ENCODE data around the gene BRICD5.

Gene BRICD5

GRCh38 chr16:2208772-2209171 lies 1.9 kb downstream of the BRICD5 start:
- H3K27me3 ChIP-seq, result no peaks in the 10 kb centered on the region
- H4K20me1 ChIP-seq, result peaks cover 8 to 72% (median 36%) of the 10 kb centered on the region in 11 experiments; a peak in 20 of 22 replicates
- peaks cover 42 to 63% (median 51%) of the 10 kb centered on the region in 11 experiments for H3K36me3 ChIP-seq
- no peaks in the 10 kb centered on the region for H3K9me3 ChIP-seq (replicated peaks in 1 of 11)
- H3K4me2 ChIP-seq, result no peak overlapping the region
- no peak for TF ChIP-seq Cebpa-rat (IDR thresholded peaks at IDR 0.05)
- H3K4me3 ChIP-seq, result no peak overlapping the region
- H3K4me1 ChIP-seq, result peaks cover 44 to 61% (median 54%) of the 10 kb centered on the region in 10 experiments
- no peak overlapping the region for H3K27ac ChIP-seq
- H3K9ac ChIP-seq, result 0 out of 22 replicates have a peak overlapping the region, but pooled peaks of 1 of the 11 experiments have one; percentile 98

DNA sequence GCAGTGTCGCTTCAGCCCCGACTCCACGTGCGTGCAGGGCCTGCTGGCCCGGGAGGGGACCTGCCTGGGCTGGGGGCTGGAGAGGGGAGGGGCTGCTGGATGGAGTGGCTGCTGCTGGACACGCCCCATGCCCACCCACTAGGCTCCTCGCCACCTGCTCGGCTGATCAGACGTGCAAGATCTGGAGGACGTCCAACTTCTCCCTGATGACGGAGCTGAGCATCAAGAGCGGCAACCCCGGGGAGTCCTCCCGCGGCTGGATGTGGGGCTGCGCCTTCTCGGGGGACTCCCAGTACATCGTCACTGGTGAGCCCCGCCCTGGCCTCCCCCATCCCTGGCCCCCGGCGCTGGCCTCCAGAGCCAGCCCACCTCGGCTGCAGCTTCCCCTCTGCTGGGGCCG lies 2.4 kb downstream of the BRICD5 start:
- H3K27ac ChIP-seq, result no peak overlapping the region
- H3K9ac ChIP-seq, result peak overlapping the region in 2 of 11 experiments; percentile 98; a peak in 3 of 22 replicates
- peaks cover 42 to 63% (median 51%) of the 10 kb centered on the region in 11 experiments for H3K36me3 ChIP-seq
- H3K4me3 ChIP-seq, result no peak overlapping the region
- no peaks in the 10 kb centered on the region for H3K9me3 ChIP-seq (replicated peaks in 1 of 11)
- peaks cover 8 to 67% (median 34%) of the 10 kb centered on the region in 11 experiments; a peak in 20 of 22 replicates for H4K20me1 ChIP-seq
- H3K4me2 ChIP-seq, result no peak overlapping the region
- no peak for TF ChIP-seq Cebpa-rat (IDR thresholded peaks at IDR 0.05)
- H3K27me3 ChIP-seq, result no peaks in the 10 kb centered on the region
- peaks cover 40 to 57% (median 50%) of the 10 kb centered on the region in 10 experiments for H3K4me1 ChIP-seq

DNA sequence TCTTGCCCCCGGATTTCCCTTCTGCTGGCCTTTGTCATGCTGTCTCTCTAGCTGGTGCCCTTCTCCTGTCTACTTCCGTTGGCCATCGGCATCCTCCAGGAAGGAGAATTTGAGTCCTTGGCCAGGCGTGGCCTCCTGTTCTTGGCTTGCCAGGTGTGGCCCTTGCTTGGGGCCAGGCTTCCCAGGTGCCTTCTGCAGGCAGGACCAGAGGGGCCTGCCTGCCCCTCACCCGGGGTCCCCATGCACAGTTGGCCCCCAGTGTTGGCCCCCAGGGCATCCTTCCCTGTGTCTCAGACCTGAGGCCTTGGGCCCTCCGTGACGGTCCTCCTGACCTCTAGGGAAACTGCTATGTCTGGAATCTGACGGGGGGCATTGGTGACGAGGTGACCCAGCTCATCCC lies 2.8 kb downstream of the BRICD5 start:
- Histone ChIP-seq H3K4me3 (no peak overlapping the region), H3K4me1 (peaks cover 35 to 53% (median 45%) of the 10 kb centered on the region in 10 experiments), H3K9ac (peak overlapping the region in 7 of 11 experiments; percentile 91 to 99 (median 98); a peak in 6 of 22 replicates), H3K27ac (no peak overlapping the region), H3K4me2 (0 out of 22 replicates have a peak overlapping the region, but pooled peaks of 2 of the 11 experiments have one; percentile 96 to 100), H4K20me1 (peaks cover 8 to 63% (median 30%) of the 10 kb centered on the region in 11 experiments; a peak in 20 of 22 replicates), H3K9me3 (replicated peaks in 1 of 11) (no peaks in the 10 kb centered on the region), H3K36me3 (peaks cover 42 to 62% (median 51%) of the 10 kb centered on the region in 11 experiments), H3K27me3 (no peaks in the 10 kb centered on the region)
- TF ChIP-seq Cebpa-rat (IDR thresholded peaks at IDR 0.05), result no peak

DNA sequence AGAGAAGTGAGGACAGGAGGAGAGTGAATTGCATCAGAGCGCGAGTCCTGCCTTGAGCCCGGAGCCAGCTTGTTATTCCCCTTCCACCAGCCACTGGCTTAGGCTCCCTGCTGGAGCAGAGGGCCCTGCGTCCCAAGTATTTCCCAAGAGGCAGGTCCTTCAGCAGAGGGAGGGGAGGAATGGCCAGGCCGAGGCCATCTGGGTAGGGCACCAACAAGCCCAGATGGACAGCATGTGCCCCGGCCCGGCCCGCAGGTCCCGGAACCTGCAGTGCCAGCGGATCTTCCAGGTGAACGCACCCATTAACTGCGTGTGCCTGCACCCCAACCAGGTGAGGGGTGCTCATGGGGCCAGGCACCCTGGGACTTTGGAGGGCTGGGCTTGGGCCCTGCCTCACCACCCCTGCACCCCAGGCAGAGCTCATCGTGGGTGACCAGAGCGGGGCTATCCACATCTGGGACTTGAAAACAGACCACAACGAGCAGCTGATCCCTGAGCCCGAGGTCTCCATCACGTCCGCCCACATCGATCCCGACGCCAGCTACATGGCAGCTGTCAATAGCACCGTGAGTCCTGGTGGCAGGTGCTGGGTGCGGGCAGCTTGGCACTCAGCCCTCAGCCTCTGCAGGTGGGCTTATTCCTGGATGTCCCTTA lies 3.8 kb downstream of the BRICD5 start:
- no peak for TF ChIP-seq Cebpa-rat (IDR thresholded peaks at IDR 0.05)
- H3K27ac ChIP-seq, result peak overlapping the region in 4 of 11 experiments; percentile 6 to 87 (median 21); a peak in 1 of 22 replicates

DNA sequence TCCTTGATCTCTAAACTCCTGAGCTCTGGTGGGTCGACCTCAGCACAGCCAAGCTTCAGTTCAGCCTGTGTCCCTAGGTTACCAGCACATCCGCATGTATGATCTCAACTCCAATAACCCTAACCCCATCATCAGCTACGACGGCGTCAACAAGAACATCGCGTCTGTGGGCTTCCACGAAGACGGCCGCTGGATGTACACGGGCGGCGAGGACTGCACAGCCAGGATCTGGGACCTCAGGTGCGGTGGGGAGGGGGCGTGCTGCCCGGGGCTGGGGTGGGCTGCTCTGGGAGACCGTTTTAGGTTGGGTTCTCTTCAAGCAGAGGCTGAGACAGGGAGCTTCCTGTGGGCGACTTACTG lies 4.3 kb downstream of the BRICD5 start:
- H3K27me3 ChIP-seq, result peaks cover 0 to 14% (median 4%) of the 10 kb centered on the region in 11 experiments; a peak in 7 of 22 replicates
- H3K9me3 ChIP-seq (replicated peaks in 1 of 11), result no peaks in the 10 kb centered on the region
- H3K4me3 ChIP-seq, result peak overlapping the region; percentile 62 to 86 (median 72)
- H4K20me1 ChIP-seq, result peaks cover 0 to 48% (median 15%) of the 10 kb centered on the region in 11 experiments; a peak in 13 of 22 replicates
- H3K4me2 ChIP-seq, result peak overlapping the region; percentile 95 to 100 (median 97)
- H3K36me3 ChIP-seq, result peaks cover 32 to 48% (median 41%) of the 10 kb centered on the region in 11 experiments
- H3K27ac ChIP-seq, result peak overlapping the region; percentile 87 to 99 (median 96); a peak in 19 of 22 replicates
- H3K4me1 ChIP-seq, result peaks cover 27 to 38% (median 32%) of the 10 kb centered on the region in 10 experiments
- peak overlapping the region; percentile 90 to 99 (median 95) for H3K9ac ChIP-seq
- no peak for TF ChIP-seq Cebpa-rat (IDR thresholded peaks at IDR 0.05)

More for the DNA sequence above, 3.8 kb downstream of the BRICD5 start:
- H3K9ac ChIP-seq, result peak overlapping the region; percentile 15 to 99 (median 95); a peak in 19 of 22 replicates
- peaks cover 0 to 53% (median 20%) of the 10 kb centered on the region in 11 experiments; a peak in 16 of 22 replicates for H4K20me1 ChIP-seq
- no peaks in the 10 kb centered on the region for H3K9me3 ChIP-seq (replicated peaks in 1 of 11)
- H3K4me1 ChIP-seq, result peaks cover 27 to 43% (median 36%) of the 10 kb centered on the region in 10 experiments
- peaks cover 37 to 53% (median 44%) of the 10 kb centered on the region in 11 experiments for H3K36me3 ChIP-seq
- H3K27me3 ChIP-seq, result peaks cover 0 to 9% (median under 1%) of the 10 kb centered on the region in 11 experiments; a peak in 6 of 22 replicates
- peak overlapping the region; percentile 95 to 100 (median 97); a peak in 20 of 22 replicates for H3K4me2 ChIP-seq
- H3K4me3 ChIP-seq, result peak overlapping the region in 6 of 10 experiments; percentile 70 to 84 (median 75); a peak in 8 of 20 replicates

- Histone ChIP-seq H3K4me3 (peak overlapping the region; percentile 62 to 86 (median 72)), H3K36me3 (peaks cover 31 to 44% (median 41%) of the 10 kb centered on the region in 11 experiments), H3K4me2 (peak overlapping the region; percentile 95 to 100 (median 97)), H4K20me1 (peaks cover 0 to 43% (median 13%) of the 10 kb centered on the region in 11 experiments; a peak in 12 of 22 replicates), H3K9me3 (replicated peaks in 1 of 11) (no peaks in the 10 kb centered on the region), H3K4me1 (peaks cover 27 to 33% (median 31%) of the 10 kb centered on the region in 10 experiments), H3K27me3 (peaks cover 0 to 16% (median 4%) of the 10 kb centered on the region in 11 experiments; a peak in 8 of 22 replicates), H3K9ac (peak overlapping the region; percentile 90 to 99 (median 95)), H3K27ac (peak overlapping the region; percentile 87 to 99 (median 96); a peak in 21 of 22 replicates)
- no peak for TF ChIP-seq Cebpa-rat (IDR thresholded peaks at IDR 0.05)
Observed at GRCh38 chr16:2205967-2206313, 4.7 kb downstream of the BRICD5 start.

GRCh38 chr16:2205104-2205966 lies 5.3 kb downstream of the BRICD5 start, which contains the start of gene MLST8:
Gene MLST8 (plus strand): TSS chr16:2205454. CDS start chr16:2206086, 632 bp downstream.
- H3K27ac ChIP-seq, result peak within 1 kb of the TSS; percentile 87 to 99 (median 96)
- H3K27me3 ChIP-seq, result peaks cover 0 to 21% (median 8%) of the 10 kb centered on the region in 11 experiments; a peak in 17 of 22 replicates
- H4K20me1 ChIP-seq, result peaks cover 0 to 37% (median 7%) of the 10 kb centered on the region in 11 experiments; a peak in 11 of 22 replicates
- H3K36me3 ChIP-seq, result peaks cover 31 to 38% (median 37%) of the 10 kb centered on the region in 11 experiments
- H3K9ac ChIP-seq, result peak within 1 kb of the TSS; percentile 90 to 99 (median 95)
- H3K9me3 ChIP-seq (replicated peaks in 1 of 11), result no peaks in the 10 kb centered on the region
- H3K4me3 ChIP-seq, result peak within 1 kb of the TSS; percentile 62 to 86 (median 72)
- TF ChIP-seq Cebpa-rat (IDR thresholded peaks at IDR 0.05), result no peak
- peak within 1 kb of the TSS; percentile 95 to 100 (median 97) for H3K4me2 ChIP-seq
- peaks cover 27 to 33% (median 31%) of the 10 kb centered on the region in 10 experiments for H3K4me1 ChIP-seq

Data from BLaER1 treated with 17β-estradiol and CSF1 and Interleukin-3, amounts not matched to agents 10 nM and 100 nM (cell line).